Neural progenitor cell (in vitro differentiated cells): Measurements from ENCODE around the gene FOXK2.

ENCODE experiments used
- EZH2 ChIP-seq: fragments of 200-600 bp; sonication (generic); IDR thresholded peaks from 2 replicates; pipeline ENCODE4 v1.6.1; 2017; ENCODE audit warnings: antibody characterized with exemption, mild to moderate bottlenecking, moderate library complexity
- EZH2phosphoT487 ChIP-seq: fragments of 200-600 bp; sonication (generic); IDR thresholded peaks from 2 replicates; pipeline ENCODE4 v1.6.1; 2017; ENCODE audit warnings: antibody characterized with exemption
- TF ChIP-seq, protein P1 (sequence below): fragments of 200-600 bp; sonication (generic); IDR thresholded peaks from 2 replicates; pipeline ENCODE4 v1.5.1; 2017; ENCODE audit warnings: antibody characterized with exemption, mild to moderate bottlenecking

DNA sequence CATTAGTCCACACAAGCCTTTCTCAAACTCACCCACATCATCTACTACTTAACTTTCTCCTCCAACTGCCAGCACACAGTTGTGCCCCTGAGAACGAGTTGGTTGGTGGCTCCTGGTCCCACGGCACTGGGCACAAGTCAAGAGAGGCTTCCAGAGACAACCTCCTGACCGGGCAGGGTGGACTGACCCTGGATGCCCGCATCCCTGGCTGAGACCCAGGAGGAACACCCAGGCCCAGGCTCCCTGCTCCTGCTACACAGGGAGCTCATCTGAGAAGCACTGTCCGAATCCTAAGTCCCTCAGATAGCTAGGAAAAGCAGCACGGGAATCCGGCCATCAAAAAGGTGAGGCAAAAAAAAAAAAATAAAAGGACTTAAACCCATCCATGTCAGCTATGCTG is 99.7 kb downstream of the FOXK2 start:
- TF ChIP-seq, protein P1, sequence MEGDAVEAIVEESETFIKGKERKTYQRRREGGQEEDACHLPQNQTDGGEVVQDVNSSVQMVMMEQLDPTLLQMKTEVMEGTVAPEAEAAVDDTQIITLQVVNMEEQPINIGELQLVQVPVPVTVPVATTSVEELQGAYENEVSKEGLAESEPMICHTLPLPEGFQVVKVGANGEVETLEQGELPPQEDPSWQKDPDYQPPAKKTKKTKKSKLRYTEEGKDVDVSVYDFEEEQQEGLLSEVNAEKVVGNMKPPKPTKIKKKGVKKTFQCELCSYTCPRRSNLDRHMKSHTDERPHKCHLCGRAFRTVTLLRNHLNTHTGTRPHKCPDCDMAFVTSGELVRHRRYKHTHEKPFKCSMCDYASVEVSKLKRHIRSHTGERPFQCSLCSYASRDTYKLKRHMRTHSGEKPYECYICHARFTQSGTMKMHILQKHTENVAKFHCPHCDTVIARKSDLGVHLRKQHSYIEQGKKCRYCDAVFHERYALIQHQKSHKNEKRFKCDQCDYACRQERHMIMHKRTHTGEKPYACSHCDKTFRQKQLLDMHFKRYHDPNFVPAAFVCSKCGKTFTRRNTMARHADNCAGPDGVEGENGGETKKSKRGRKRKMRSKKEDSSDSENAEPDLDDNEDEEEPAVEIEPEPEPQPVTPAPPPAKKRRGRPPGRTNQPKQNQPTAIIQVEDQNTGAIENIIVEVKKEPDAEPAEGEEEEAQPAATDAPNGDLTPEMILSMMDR = no peak
- TF ChIP-seq EZH2 (no peak), EZH2phosphoT487 (no peak)
